ENCODE measurements around the gene SULT1A1.
"Not testable (repeated sequence)": the region's sequence is repeated elsewhere in the genome, so short reads cannot be mapped to it uniquely, and the experiment has no call there.

The SULT1A1 gene

GRCh38 chr16:28617874-28618273 lies 8.0 kb upstream of the SULT1A1 start:
- TF ChIP-seq CTCF (IDR thresholded peaks at IDR 0.05; ENCODE audit: low read depth, low read length), result no peak
- H3K4me3 ChIP-seq (replicated peaks in 1 of 2; ENCODE audit: low read depth in 2 of 2, low read length in 2 of 2), result no peak overlapping the region
- DNase-seq (ENCODE audit: low read depth in 2 of 2), result peak; percentile 16 to 24

GRCh38 chr16:28616636-28617035 lies 6.8 kb upstream of the SULT1A1 start:
- no peak overlapping the region for H3K4me3 ChIP-seq (replicated peaks in 1 of 2; ENCODE audit: low read depth in 2 of 2, low read length in 2 of 2)
- no peak for DNase-seq (ENCODE audit: low read depth in 2 of 2)
- TF ChIP-seq CTCF (IDR thresholded peaks at IDR 0.05; ENCODE audit: low read depth, low read length), result no peak

- not testable (repeated sequence) for DNase-seq (ENCODE audit: low read depth in 2 of 2); H3K4me3 ChIP-seq (replicated peaks in 1 of 2; ENCODE audit: low read depth in 2 of 2, low read length in 2 of 2)
Observed at GRCh38 chr16:28616224-28616577, 6.4 kb upstream of the SULT1A1 start.

- TF ChIP-seq CTCF (IDR thresholded peaks at IDR 0.05; ENCODE audit: low read depth, low read length), result peak; percentile 63
- DNase-seq (ENCODE audit: low read depth in 2 of 2), result peak; percentile 49 to 53
- not testable (repeated sequence) for H3K4me3 ChIP-seq (replicated peaks in 1 of 2; ENCODE audit: low read depth in 2 of 2, low read length in 2 of 2)
Observed at GRCh38 chr16:28615486-28616223, 5.8 kb upstream of the SULT1A1 start.

GRCh38 chr16:28614561-28614960 lies 4.7 kb upstream of the SULT1A1 start:
- DNase-seq (ENCODE audit: low read depth in 2 of 2); H3K4me3 ChIP-seq (replicated peaks in 1 of 2; ENCODE audit: low read depth in 2 of 2, low read length in 2 of 2): not testable (repeated sequence)

- H3K4me3 ChIP-seq (replicated peaks in 1 of 2; ENCODE audit: low read depth in 2 of 2, low read length in 2 of 2); DNase-seq (ENCODE audit: low read depth in 2 of 2): not testable (repeated sequence)
Observed at GRCh38 chr16:28613912-28614311, 4.1 kb upstream of the SULT1A1 start.

GRCh38 chr16:28612359-28613280 lies 2.8 kb upstream of the SULT1A1 start:
- not testable (repeated sequence) for DNase-seq (ENCODE audit: low read depth in 2 of 2); H3K4me3 ChIP-seq (replicated peaks in 1 of 2; ENCODE audit: low read depth in 2 of 2, low read length in 2 of 2)

GRCh38 chr16:28610595-28611191 lies 849 bp upstream of the SULT1A1 start:
- no peak overlapping the region for H3K4me3 ChIP-seq (replicated peaks in 1 of 2; ENCODE audit: low read depth in 2 of 2, low read length in 2 of 2)
- no peak for DNase-seq (ENCODE audit: low read depth in 2 of 2)
- TF ChIP-seq CTCF (IDR thresholded peaks at IDR 0.05; ENCODE audit: low read depth, low read length), result no peak

- H3K4me3 ChIP-seq (replicated peaks in 1 of 2; ENCODE audit: low read depth in 2 of 2, low read length in 2 of 2), result peak overlapping the region in 1 of 2 donors; percentile 33
- DNase-seq (ENCODE audit: low read depth in 2 of 2), result peak in 1 of 2 donors; percentile 34
Observed at GRCh38 chr16:28608867-28609596, 812 bp downstream of the SULT1A1 start.

GRCh38 chr16:28608496-28608808 lies 1.4 kb downstream of the SULT1A1 start:
- not testable (repeated sequence) for H3K4me3 ChIP-seq (replicated peaks in 1 of 2; ENCODE audit: low read depth in 2 of 2, low read length in 2 of 2); DNase-seq (ENCODE audit: low read depth in 2 of 2)

- not testable (repeated sequence) for DNase-seq (ENCODE audit: low read depth in 2 of 2); H3K4me3 ChIP-seq (replicated peaks in 1 of 2; ENCODE audit: low read depth in 2 of 2, low read length in 2 of 2)
Observed at GRCh38 chr16:28607681-28608495, 2.0 kb downstream of the SULT1A1 start.
